HAP-1 (cell line): ENCODE measurements around the gene SCLT1.

Experiments
- DNase-seq, 2 experiments: peaks; one replicate each; pipeline ENCODE4 v3.0.0-alpha.2; 2016 to 2020; ENCODE audit warnings: low spot score in 2 of 2
- H3K27me3 ChIP-seq: fragments of 250-450 bp; sonication (Bioruptor Pico); 2 replicates; pipeline ENCODE4 v1.5.1; 2020; ENCODE audit warnings: low read depth, mild to moderate bottlenecking, moderate library complexity
- H3K36me3 ChIP-seq: fragments of 250-450 bp; sonication (Bioruptor Pico); replicated peaks from 2 replicates; pipeline ENCODE4 v1.5.1; 2020; ENCODE audit warnings: mild to moderate bottlenecking
- H3K4me1 ChIP-seq: fragments of 250-450 bp; sonication (Bioruptor Pico); 2 replicates; pipeline ENCODE4 v1.5.1; 2020; ENCODE audit warnings: mild to moderate bottlenecking
- H3K4me3 ChIP-seq: fragments of 250-450 bp; sonication (Bioruptor Pico); 2 replicates; pipeline ENCODE4 v1.5.1; 2020; ENCODE audit warnings: mild to moderate bottlenecking, moderate library complexity
- H3K9me3 ChIP-seq: fragments of 250-450 bp; sonication (Bioruptor Pico); 2 replicates; pipeline ENCODE4 v1.5.1; 2020; ENCODE audit warnings: mild to moderate bottlenecking, moderate library complexity
- in situ Hi-C: fragments of 300-500 bp; cut with MboI; formaldehyde crosslinking; loops from 3 replicates; pipeline ENCODE4 v1.14.3; 2020; ENCODE audit warnings: low sequenced_read_pairs, inconsistent platforms, mixed read lengths

The SCLT1 gene

DNA sequence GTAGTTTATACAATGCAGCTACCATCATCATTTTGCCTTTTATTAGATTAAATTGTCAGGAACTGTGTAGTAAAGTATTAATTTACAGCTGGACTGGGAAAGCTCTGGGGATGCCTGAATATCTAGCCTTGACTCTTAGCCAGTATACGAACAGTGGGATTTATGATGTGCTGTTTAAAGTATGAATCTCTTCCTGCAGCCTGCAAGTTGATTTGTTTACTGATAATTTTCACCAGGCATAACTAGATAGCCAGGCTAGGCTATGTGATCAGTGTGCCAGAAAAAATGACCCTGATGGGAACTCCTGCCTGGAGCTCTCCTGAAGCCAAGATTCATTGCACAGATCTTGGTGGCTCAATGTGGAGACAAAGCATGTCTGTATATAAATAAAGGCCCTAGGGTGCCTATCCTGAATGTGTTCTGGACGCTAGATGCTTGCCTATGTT is 119.2 kb downstream of the SCLT1 start:
- in situ Hi-C loops = no loop called here
- no peaks in the 10 kb centered on the region for H3K9me3 ChIP-seq
- no peaks in the 10 kb centered on the region for H3K4me1 ChIP-seq
- H3K4me3 ChIP-seq = no peak overlapping the region
- no peaks in the 10 kb centered on the region for H3K27me3 ChIP-seq
- no peaks in the 10 kb centered on the region for H3K36me3 ChIP-seq
- DNase-seq = no peak

- Histone ChIP-seq H3K36me3 (no peaks in the 10 kb centered on the region), H3K4me3 (no peak overlapping the region), H3K9me3 (no peaks in the 10 kb centered on the region), H3K4me1 (no peaks in the 10 kb centered on the region), H3K27me3 (no peaks in the 10 kb centered on the region)
- in situ Hi-C loops = no loop called here
- DNase-seq = no peak
These were observed 120.0 kb downstream of the SCLT1 start for GRCh38 chr4:128973384-128973783.

DNA sequence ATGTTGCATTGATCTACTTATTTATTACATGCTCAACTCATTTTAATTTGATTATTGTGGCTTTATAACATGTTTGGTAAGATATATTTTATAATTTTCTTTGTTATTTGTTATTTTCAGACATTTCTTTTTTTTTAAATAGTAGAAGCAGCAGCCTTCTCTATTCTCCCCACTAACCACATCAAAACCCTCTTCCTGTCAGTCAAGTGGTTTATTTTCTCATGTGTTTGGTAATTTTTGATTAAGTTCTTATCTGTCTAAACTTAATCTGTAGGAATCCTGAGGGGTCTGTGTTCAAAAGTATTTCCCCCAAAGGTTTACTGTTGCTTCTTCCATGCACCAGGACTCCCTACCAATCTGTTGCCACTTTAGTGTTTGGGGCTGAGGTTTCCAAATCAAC is 131.9 kb downstream of the SCLT1 start:
- in situ Hi-C loops = no loop called here
- Histone ChIP-seq H3K27me3 (no peaks in the 10 kb centered on the region), H3K9me3 (no peaks in the 10 kb centered on the region), H3K36me3 (no peaks in the 10 kb centered on the region), H3K4me1 (no peaks in the 10 kb centered on the region), H3K4me3 (no peak overlapping the region)
- DNase-seq = no peak

- DNase-seq = no peak
- Histone ChIP-seq H3K9me3 (no peaks in the 10 kb centered on the region), H3K36me3 (no peaks in the 10 kb centered on the region), H3K27me3 (no peaks in the 10 kb centered on the region), H3K4me3 (no peak overlapping the region), H3K4me1 (no peaks in the 10 kb centered on the region)
- in situ Hi-C loops = no loop called here
These were observed 135.1 kb downstream of the SCLT1 start for GRCh38 chr4:128958194-128958593.

DNA sequence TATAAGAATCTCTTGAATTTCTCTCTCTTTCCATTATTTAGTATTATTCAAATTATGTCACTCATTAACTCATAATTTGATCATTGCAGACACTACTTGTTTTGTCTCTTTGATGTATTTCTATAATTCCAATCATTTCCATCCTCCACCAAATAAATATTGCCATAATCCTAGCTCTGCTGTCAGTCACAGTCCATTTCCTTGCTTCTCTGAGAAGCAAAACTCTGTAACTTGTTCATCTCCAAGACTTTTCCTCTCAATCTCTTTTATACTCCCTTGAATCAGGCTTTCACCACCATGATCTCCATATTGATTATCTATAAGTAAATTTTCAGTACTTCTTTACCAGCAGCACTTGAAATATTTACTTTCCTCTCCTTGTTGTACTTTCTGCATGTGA is 135.9 kb downstream of the SCLT1 start:
- H3K36me3 ChIP-seq = no peaks in the 10 kb centered on the region
- no peak overlapping the region for H3K4me3 ChIP-seq
- H3K4me1 ChIP-seq = no peaks in the 10 kb centered on the region
- H3K27me3 ChIP-seq = no peaks in the 10 kb centered on the region
- in situ Hi-C loops = no loop called here
- H3K9me3 ChIP-seq = no peaks in the 10 kb centered on the region
- no peak for DNase-seq

GRCh38 chr4:128955751-128956150 is 137.6 kb downstream of the SCLT1 start:
- no peaks in the 10 kb centered on the region for H3K27me3 ChIP-seq
- no peaks in the 10 kb centered on the region for H3K4me1 ChIP-seq
- in situ Hi-C loops = no loop called here
- no peaks in the 10 kb centered on the region for H3K36me3 ChIP-seq
- DNase-seq = no peak
- H3K4me3 ChIP-seq = no peak overlapping the region
- no peaks in the 10 kb centered on the region for H3K9me3 ChIP-seq

- DNase-seq = no peak
These were observed 138.4 kb downstream of the SCLT1 start for GRCh38 chr4:128954941-128955340.

GRCh38 chr4:128951316-128951715 is 142.0 kb downstream of the SCLT1 start:
- DNase-seq = no peak
- H3K4me1 ChIP-seq = no peaks in the 10 kb centered on the region
- H3K9me3 ChIP-seq = no peaks in the 10 kb centered on the region
- H3K36me3 ChIP-seq = no peaks in the 10 kb centered on the region
- no peak overlapping the region for H3K4me3 ChIP-seq
- no peaks in the 10 kb centered on the region for H3K27me3 ChIP-seq
- in situ Hi-C loops = no loop called here

More at GRCh38 chr4:128954941-128955340, 138.4 kb downstream of the SCLT1 start:
- in situ Hi-C loops = no loop called here
- Histone ChIP-seq H3K9me3 (no peaks in the 10 kb centered on the region), H3K4me1 (no peaks in the 10 kb centered on the region), H3K27me3 (no peaks in the 10 kb centered on the region), H3K4me3 (no peak overlapping the region), H3K36me3 (no peaks in the 10 kb centered on the region)

DNA sequence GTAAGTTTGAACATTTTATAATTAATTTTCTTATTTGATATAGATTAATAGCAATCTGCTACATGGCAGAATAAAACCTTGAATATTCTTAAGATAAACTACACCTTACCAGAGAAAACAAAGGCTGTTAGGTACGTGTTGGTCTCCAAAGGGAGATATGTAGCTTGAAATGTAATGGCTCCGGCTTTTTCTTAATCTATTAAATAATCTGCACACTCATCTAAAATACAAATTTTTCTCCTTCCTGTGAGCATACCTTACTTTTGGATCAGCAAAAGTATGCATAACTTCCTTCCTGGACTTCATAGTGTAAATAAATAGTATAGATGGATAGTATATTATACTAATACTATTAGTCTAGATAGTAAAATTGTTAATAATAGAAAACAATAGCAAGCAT is 142.5 kb downstream of the SCLT1 start:
- in situ Hi-C loops = no loop called here
- H3K4me1 ChIP-seq = no peaks in the 10 kb centered on the region
- no peak overlapping the region for H3K4me3 ChIP-seq
- H3K27me3 ChIP-seq = no peaks in the 10 kb centered on the region
- no peak for DNase-seq
- H3K9me3 ChIP-seq = no peaks in the 10 kb centered on the region
- no peaks in the 10 kb centered on the region for H3K36me3 ChIP-seq

GRCh38 chr4:128946916-128947315 is 146.4 kb downstream of the SCLT1 start:
- no peaks in the 10 kb centered on the region for H3K27me3 ChIP-seq
- no peak for DNase-seq
- H3K4me3 ChIP-seq = no peak overlapping the region
- in situ Hi-C loops = no loop called here
- H3K36me3 ChIP-seq = peaks cover 4% of the 10 kb centered on the region; the same call in 1 of the 2 replicates
- no peaks in the 10 kb centered on the region for H3K4me1 ChIP-seq
- no peaks in the 10 kb centered on the region for H3K9me3 ChIP-seq

DNA sequence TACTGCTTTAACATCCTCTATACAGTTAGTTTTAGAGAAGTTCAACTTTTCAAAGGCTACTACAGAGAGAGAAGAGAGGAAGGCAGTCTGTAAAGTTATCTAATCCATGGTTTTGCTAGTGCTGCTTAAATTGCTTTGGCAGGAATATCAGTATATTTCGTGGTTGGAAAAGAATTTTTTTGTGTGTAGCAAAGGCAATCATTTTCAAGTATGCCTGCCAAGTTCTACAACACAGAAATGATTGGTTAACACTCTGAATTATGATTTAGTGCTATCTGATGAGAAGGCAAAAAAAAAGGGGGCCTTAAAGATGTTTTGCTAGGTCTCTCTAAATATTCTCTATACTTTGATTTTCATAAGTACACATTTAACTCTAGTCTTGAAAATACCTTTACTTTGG is 150.7 kb downstream of the SCLT1 start:
- no peak for DNase-seq
- in situ Hi-C loops = no loop called here

DNA sequence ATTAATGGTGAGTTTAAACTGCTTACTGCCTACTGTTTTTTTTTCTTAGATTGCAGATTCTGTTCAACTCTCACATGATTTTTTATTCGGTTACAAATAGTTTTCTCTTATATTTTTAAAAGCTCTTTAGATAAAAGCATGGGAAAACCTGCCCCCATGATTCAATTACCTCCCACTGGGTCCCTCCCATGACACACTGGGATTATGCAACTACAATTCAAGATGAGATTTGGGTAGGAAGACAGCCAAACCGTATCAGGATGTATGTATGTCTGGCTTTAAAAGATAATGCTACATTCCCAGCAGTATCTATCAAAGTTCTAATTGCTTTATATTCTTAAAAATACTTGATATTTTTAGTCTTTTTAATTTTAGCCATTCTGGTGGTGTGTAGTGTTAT is 152.4 kb downstream of the SCLT1 start:
- Histone ChIP-seq H3K36me3 (peaks cover 4% of the 10 kb centered on the region; the same call in 1 of the 2 replicates), H3K4me3 (no peak overlapping the region), H3K27me3 (no peaks in the 10 kb centered on the region), H3K4me1 (no peaks in the 10 kb centered on the region), H3K9me3 (no peaks in the 10 kb centered on the region)
- no peak for DNase-seq
- in situ Hi-C loops = no loop called here

More for the DNA sequence above, 150.7 kb downstream of the SCLT1 start:
- Histone ChIP-seq H3K36me3 (peaks cover 4% of the 10 kb centered on the region; the same call in 1 of the 2 replicates), H3K4me1 (no peaks in the 10 kb centered on the region), H3K4me3 (no peak overlapping the region), H3K9me3 (no peaks in the 10 kb centered on the region), H3K27me3 (no peaks in the 10 kb centered on the region)

- H3K4me3 ChIP-seq = no peak overlapping the region
- no peaks in the 10 kb centered on the region for H3K9me3 ChIP-seq
- in situ Hi-C loops = no loop called here
- H3K27me3 ChIP-seq = no peaks in the 10 kb centered on the region
- no peak for DNase-seq
- H3K4me1 ChIP-seq = no peaks in the 10 kb centered on the region
- no peaks in the 10 kb centered on the region for H3K36me3 ChIP-seq
These were observed 163.3 kb downstream of the SCLT1 start for GRCh38 chr4:128930051-128930450.

DNA sequence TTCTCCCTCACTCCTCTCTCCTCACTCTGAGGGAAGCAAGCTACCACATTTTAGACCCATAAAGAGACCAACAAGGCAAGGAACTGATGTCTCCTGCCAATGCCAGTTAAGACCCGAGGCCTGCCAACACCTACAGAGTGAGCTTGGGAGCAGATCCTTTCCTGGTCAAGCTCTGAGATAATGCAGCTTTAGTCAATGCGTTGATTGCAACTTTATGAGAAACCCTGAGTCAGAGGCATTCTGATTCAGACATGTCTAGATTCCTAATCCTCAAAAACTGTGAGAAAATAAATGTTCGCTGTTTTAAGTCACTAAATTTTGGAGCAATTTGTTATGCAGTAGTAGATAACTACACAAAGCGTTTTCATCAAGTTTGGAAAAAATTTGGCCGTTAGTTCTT is 168.4 kb downstream of the SCLT1 start:
- Histone ChIP-seq H3K9me3 (no peaks in the 10 kb centered on the region), H3K4me3 (no peak overlapping the region), H3K4me1 (no peaks in the 10 kb centered on the region), H3K36me3 (no peaks in the 10 kb centered on the region), H3K27me3 (no peaks in the 10 kb centered on the region)
- DNase-seq = no peak
- in situ Hi-C loops = no loop called here

DNA sequence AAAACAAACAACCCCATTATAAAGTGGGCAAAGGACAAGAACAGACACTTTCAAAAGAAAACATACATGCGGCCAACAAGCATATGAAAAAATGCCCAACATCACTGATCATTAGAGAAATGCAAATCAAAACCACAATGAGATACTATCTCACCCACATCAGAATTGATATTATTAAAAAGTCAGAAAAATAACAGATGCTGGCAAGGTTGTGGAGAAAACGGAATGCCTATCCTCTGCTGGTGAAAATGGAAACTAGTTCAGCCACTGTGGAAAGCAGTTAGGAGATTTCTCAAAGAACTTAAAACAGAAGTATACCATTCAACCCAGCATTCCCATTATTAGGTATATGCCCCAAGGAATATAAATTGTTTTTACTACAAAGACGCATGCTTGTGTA is 171.4 kb downstream of the SCLT1 start:
- Histone ChIP-seq H3K36me3 (no peaks in the 10 kb centered on the region), H3K9me3 (no peaks in the 10 kb centered on the region), H3K27me3 (no peaks in the 10 kb centered on the region), H3K4me3 (no peak overlapping the region), H3K4me1 (no peaks in the 10 kb centered on the region)
- DNase-seq = no peak
- in situ Hi-C loops = no loop called here
